SK-N-SH (cell line): ENCODE measurements around the gene CD200R1. TPM values are rescaled to one million over a fixed set of nuclear protein-coding genes. Genes with fewer than 3 reads are reported as not detected.

ENCODE experiments used
- CTCF ChIA-PET: fragments of 300-600, 350-600 bp; formaldehyde crosslinking; extraction: SDS; loops from one replicate; lab custom pipeline; 2021; lab: Yijun Ruan, JAX
- POLR2A ChIA-PET: fragments of 350-600 bp; sonication (Branson Sonifier 250); formaldehyde crosslinking; extraction: SDS; loops from one replicate; lab custom pipeline; 2020; ENCODE audit warnings: antibody characterized with exemption, inconsistent platforms; lab: Yijun Ruan, JAX
- DNase-seq: peaks from one replicate; pipeline ENCODE4 v3.0.0; 2012
- H2AFZ ChIP-seq: fragments of 200-600 bp; sonication (generic); 2 replicates; pipeline ENCODE4 v1.8.1; 2016; ENCODE audit warnings: antibody characterized with exemption, mild to moderate bottlenecking, low read depth
- H3F3A ChIP-seq: fragments of 200-600 bp; sonication (generic); replicated peaks from 2 replicates; pipeline ENCODE3; 2016; ENCODE audit warnings: antibody characterized with exemption, mild to moderate bottlenecking; ENCODE audit not compliant: insufficient read depth
- H3K27ac ChIP-seq, 2 experiments: fragments of 200-500 bp in 1 of 2; fragments of 200-600 bp in 1 of 2; sonication (Bioruptor generic) in 1 of 2; sonication (generic), shearing (Covaris generic) in 1 of 2; 2 replicates each; pipeline versions ENCODE4 v1.5.1 to v1.6.1; 2014 to 2016; ENCODE audit warnings: low read depth in 2 of 2, inconsistent platforms in 1 of 2, low read length in 1 of 2, mild to moderate bottlenecking in 1 of 2, mixed read lengths in 1 of 2
- H3K27me3 ChIP-seq: fragments of 200-600 bp; sonication (generic), shearing (Covaris generic); 2 replicates; pipeline ENCODE4 v1.6.1; 2016; ENCODE audit warnings: mixed run types; ENCODE audit not compliant: insufficient read depth
- H3K36me3 ChIP-seq, 2 experiments: fragments of 200-500 bp in 1 of 2; fragments of 200-600 bp in 1 of 2; sonication (Bioruptor generic) in 1 of 2; sonication (generic) in 1 of 2; replicated peaks in 1 of 2; 2 replicates each; pipeline versions ENCODE3 to v1.5.1; 2014 to 2016; ENCODE audit warnings: low read length in 1 of 2, mild to moderate bottlenecking in 1 of 2; ENCODE audit not compliant: insufficient read depth in 2 of 2, control insufficient read depth in 1 of 2
- H3K4me1 ChIP-seq, 2 experiments: fragments of 200-500 bp in 1 of 2; fragments of 200-600 bp in 1 of 2; sonication (Bioruptor generic) in 1 of 2; sonication (generic), shearing (Covaris generic) in 1 of 2; 2 replicates each; pipeline versions ENCODE4 v1.5.1 to v1.6.1; 2014 to 2016; ENCODE audit warnings: low read depth in 1 of 2, low read length in 1 of 2, mixed run types in 1 of 2; ENCODE audit not compliant: insufficient read depth in 2 of 2, control insufficient read depth in 1 of 2
- H3K4me2 ChIP-seq: fragments of 200-600 bp; sonication (generic), shearing (Covaris generic); 2 replicates; pipeline ENCODE4 v1.6.1; 2017; ENCODE audit warnings: mixed run types
- H3K4me3 ChIP-seq, 2 experiments: fragments of 200-500 bp in 1 of 2; fragments of 200-600 bp in 1 of 2; sonication (Bioruptor generic) in 1 of 2; sonication (generic), shearing (Covaris generic) in 1 of 2; 2 replicates each; pipeline versions ENCODE4 v1.5.1 to v1.8.1; 2014 to 2016; ENCODE audit warnings: low read depth in 2 of 2, inconsistent platforms in 1 of 2, low read length in 1 of 2, mild to moderate bottlenecking in 1 of 2, mixed read lengths in 1 of 2, moderate library complexity in 1 of 2
- H3K79me2 ChIP-seq: fragments of 200-600 bp; sonication (generic); 2 replicates; pipeline ENCODE4 v1.8.1; 2017; ENCODE audit warnings: mild to moderate bottlenecking; ENCODE audit not compliant: insufficient read depth
- H3K9ac ChIP-seq: fragments of 200-600 bp; sonication (generic); 2 replicates; pipeline ENCODE4 v1.6.1; 2017; ENCODE audit warnings: mixed run types
- H3K9me2 ChIP-seq: fragments of 200-600 bp; sonication (generic); 2 replicates; pipeline ENCODE4 v1.6.1; 2017; ENCODE audit warnings: mixed run types
- H3K9me3 ChIP-seq: fragments of 200-600 bp; sonication (generic); 2 replicates; pipeline ENCODE4 v1.6.1; 2017; ENCODE audit warnings: mixed run types, mild to moderate bottlenecking, moderate library complexity
- H4K20me1 ChIP-seq: fragments of 200-600 bp; sonication (generic); 2 replicates; pipeline ENCODE4 v1.6.1; 2017; ENCODE audit warnings: mild to moderate bottlenecking, mixed run types; ENCODE audit not compliant: insufficient read depth
- CTCF ChIP-seq: fragments of 200-600 bp; sonication (generic); IDR thresholded peaks from 2 replicates; pipeline ENCODE4 v1.6.1; 2017; ENCODE audit warnings: antibody characterized with exemption, mild to moderate bottlenecking, moderate library complexity
- EP300 ChIP-seq, 2 experiments: IDR thresholded peaks; 2 replicates each; pipeline versions ENCODE4 v1.4.0 to v1.6.1; 2012; ENCODE audit warnings: borderline replicate concordance in 1 of 2, low read depth in 1 of 2, low read length in 1 of 2
- FOSL2 ChIP-seq: IDR thresholded peaks from 2 replicates; pipeline ENCODE4 v1.4.0; 2012; ENCODE audit warnings: low read depth, mild to moderate bottlenecking, moderate library complexity, borderline replicate concordance
- FOXM1 ChIP-seq: IDR thresholded peaks from 2 replicates; pipeline ENCODE4 v1.4.0; 2012; ENCODE audit warnings: low read depth, mild to moderate bottlenecking
- MEF2A ChIP-seq: IDR thresholded peaks from 2 replicates; pipeline ENCODE4 v1.4.0; 2012; ENCODE audit warnings: low read depth, borderline replicate concordance
- REST ChIP-seq: IDR thresholded peaks from 2 replicates; pipeline ENCODE4 v1.6.1; 2012; ENCODE audit warnings: mild to moderate bottlenecking, low read depth, low read length, moderate library complexity
- SMC3 ChIP-seq: IDR thresholded peaks from 2 replicates; pipeline ENCODE4 v1.6.1; 2012; ENCODE audit warnings: low read depth, low read length, improper control_type of control experiment
- TAF1 ChIP-seq: IDR thresholded peaks from 2 replicates; pipeline ENCODE4 v1.6.1; 2012; ENCODE audit warnings: low read depth, mild to moderate bottlenecking, low read length, moderate library complexity, borderline replicate concordance
- USF1 ChIP-seq: IDR thresholded peaks from 2 replicates; pipeline ENCODE4 v1.4.0; 2012; ENCODE audit warnings: low read depth, borderline replicate concordance
- polyA plus RNA-seq, 3 experiments: library from polyadenylated mRNA; depleted of rRNA; stranded (reverse); fragments of >200 nt; gene quantifications; 2 replicates each; pipeline ENCODE4 v1.2.3, GENCODE V29; 2012
- TF ChIP-seq, protein P1 (sequence below): fragments of 150-350 bp; IDR thresholded peaks from 2 replicates; pipeline ENCODE4 v1.6.1; 2017; ENCODE audit warnings: antibody characterized with exemption, low read length, low read depth, borderline replicate concordance

Gene CD200R1
- polyA plus RNA-seq, 1 of the 3 experiments (the other 2 are of a cell fraction) = 0.02 TPM

GRCh38 chr3:112963683-112964082 is 11.2 kb downstream of the CD200R1 start:
- Histone ChIP-seq H3K9me2 (no peaks in the 10 kb centered on the region), H3K79me2 (no peaks in the 10 kb centered on the region), H3K4me3 (no peak overlapping the region), H3F3A (no peaks in the 10 kb centered on the region), H2AFZ (no peak overlapping the region), H4K20me1 (no peaks in the 10 kb centered on the region), H3K9me3 (no peaks in the 10 kb centered on the region; the same call in 1 of the 2 replicates), H3K27ac (no peak overlapping the region), H3K4me1 (no peaks in the 10 kb centered on the region), H3K27me3 (no peaks in the 10 kb centered on the region), H3K4me2 (no peak overlapping the region), H3K36me3 (no peaks in the 10 kb centered on the region), H3K9ac (no peak overlapping the region)
- CTCF ChIA-PET = interaction anchor here (0.6 kb wide), 1 partner anchor 770 kb away, joined by 3 read pairs; no protein-coding TSS in a partner anchor
- no peak for DNase-seq
- no peak for TF ChIP-seq EP300 (IDR thresholded peaks at IDR 0.05; ENCODE audit: borderline replicate concordance in 1 of 2, low read depth in 1 of 2, low read length in 1 of 2)
- TF ChIP-seq TAF1 = no peak
- no peak for TF ChIP-seq REST
- TF ChIP-seq, protein P1, sequence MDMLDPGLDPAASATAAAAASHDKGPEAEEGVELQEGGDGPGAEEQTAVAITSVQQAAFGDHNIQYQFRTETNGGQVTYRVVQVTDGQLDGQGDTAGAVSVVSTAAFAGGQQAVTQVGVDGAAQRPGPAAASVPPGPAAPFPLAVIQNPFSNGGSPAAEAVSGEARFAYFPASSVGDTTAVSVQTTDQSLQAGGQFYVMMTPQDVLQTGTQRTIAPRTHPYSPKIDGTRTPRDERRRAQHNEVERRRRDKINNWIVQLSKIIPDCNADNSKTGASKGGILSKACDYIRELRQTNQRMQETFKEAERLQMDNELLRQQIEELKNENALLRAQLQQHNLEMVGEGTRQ = no peak
- TF ChIP-seq MEF2A = no peak
- no peak for TF ChIP-seq FOSL2
- no peak for TF ChIP-seq CTCF
- no peak for TF ChIP-seq USF1
- TF ChIP-seq SMC3 = no peak
- TF ChIP-seq FOXM1 = no peak
- POLR2A ChIA-PET = no interaction called here
